CD4-positive, alpha-beta T cell treated with Interleukin-21 for 1 hour (primary cell): ENCODE results near the gene POLR3C.
"Not testable (repeated sequence)": the region's sequence is repeated elsewhere in the genome, so short reads cannot be mapped to it uniquely, and the experiment has no call there.

Experiments
- DNase-seq: peaks from one replicate; pipeline ENCODE4 v3.0.0-alpha.2; 2020

Gene POLR3C

DNA sequence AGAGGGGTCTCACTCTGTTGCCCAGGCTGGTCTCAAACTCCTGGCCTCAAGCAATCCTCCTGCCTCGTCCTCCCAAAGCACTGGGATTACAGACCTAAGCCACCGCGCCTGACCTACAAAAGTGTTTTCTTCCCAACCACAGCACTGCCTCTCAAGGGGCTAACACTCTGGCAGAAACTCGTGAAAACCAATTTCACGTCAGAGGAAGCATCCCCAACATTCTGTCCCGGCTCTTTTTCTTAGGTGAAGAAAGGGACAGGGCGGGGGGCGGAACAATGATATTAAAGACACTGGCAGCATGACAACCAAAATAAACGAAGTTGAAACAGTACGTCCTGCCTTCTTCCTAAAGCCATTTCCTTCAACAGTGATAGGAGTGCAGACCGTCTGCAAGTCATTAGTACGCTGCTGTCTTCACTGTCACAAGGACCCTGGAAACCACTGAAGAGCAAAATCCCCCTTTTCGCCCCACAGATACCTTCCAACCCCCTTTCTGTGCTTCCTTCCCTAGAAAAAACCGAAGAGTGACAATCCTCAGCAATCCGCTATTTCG, 1.1 kb upstream of the POLR3C start:
- DNase-seq = peak; percentile 7

DNA sequence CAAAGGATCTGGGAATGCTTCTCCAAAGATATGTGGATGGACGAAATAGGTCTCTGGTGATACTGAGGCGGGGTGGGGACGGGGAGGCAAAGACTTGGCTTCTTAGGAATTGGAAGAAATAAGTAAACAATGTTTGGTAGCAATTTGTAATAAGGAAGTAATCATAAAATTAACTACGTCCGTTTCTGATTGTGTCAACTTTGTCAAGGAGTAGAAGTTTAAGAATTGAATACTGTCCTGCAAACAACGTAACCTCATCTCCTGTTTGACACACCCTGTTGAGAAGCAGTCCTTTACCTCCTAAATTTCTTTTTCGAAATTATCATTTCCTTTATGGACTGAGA, 471 bp downstream of the POLR3C start:
- DNase-seq = no peak

DNA sequence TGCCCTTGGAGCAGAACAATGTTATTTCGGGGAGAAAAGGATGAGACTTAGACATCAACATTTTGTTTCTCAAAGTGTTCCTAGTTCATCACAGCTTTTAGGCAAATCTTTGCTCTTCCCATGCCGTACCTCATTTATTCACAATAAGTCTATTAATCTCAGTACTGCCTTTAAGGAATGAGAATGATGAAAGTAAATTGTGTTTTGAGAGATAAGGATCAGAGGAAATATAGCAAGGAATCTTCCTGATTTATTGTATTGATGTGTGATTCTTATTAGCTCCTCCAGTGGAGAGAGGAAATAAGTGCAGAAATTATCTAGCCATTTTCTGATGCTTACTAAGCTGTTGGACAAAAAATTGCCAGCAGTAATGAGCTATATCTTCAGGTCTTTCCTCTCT, 2.0 kb downstream of the POLR3C start:
- no peak for DNase-seq

DNA sequence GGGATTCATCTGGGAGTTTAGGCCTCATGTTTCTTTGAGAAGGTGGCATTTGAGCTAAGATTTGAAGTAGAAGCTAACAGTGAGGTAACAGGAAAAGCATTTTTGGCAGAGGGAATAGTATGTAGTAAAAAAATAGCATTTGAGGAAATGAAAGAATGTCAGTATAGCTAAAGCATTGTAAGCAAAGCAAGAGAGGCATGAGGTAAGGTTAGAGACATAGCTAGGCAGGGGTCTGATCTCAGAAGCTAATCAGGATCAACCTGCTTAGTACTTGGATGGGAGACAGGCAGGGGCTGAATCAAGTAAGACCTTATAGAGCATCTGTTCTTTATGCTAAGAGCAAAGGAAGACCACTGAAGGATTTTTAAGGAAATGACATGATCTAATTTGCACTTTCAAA, 4.0 kb downstream of the POLR3C start:
- no peak for DNase-seq

DNA sequence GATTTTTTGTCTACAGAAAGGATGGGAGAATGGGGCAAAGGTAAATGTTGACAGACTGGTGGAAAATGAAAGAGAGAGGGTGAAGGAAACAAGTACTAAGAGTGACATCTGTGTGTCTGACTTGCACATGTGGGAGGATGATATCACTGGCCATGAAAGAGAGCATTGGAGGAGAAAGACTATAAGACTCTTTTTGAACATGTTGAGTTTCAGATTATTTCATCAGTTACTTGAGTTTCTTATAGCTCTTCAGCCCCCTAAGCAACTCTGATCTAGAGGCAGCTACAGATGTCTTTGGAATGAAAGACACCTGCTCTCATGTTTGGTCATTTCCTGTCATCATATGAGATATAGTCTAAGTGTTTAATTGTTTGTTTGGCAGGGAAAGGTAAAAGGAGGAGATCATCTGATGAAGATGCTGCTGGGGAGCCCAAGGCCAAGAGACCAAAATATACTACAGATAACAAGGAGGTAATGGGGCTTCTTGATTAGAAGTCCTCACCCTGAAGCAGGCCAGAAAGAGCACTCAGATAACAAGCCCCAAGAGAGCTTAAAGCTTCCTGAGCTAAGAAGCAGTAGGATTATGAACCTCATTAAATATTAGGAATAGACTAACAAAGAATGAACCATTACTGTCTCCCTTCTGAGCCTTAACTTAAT, 4.5 kb downstream of the POLR3C start:
- DNase-seq = no peak

DNA sequence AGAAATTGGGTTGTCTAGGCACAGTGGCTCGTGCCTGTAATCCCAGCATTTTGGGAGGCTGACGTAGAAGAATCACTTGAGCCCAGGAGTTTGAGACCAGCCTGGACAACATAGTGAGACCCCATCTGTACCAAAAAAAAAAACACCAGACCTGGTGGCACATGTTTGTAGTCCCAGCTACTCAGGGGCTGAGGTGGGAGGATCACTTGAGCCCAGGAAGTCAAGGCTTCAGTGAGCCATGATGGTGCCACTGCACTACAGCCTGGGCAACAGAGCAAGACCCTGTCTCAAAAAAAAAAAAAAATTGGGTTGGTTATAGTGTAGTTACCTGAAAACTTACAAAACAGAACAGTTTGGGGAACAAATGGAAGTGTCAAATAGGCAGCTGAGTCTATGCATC, 6.8 kb downstream of the POLR3C start:
- not testable (repeated sequence) for DNase-seq

DNA sequence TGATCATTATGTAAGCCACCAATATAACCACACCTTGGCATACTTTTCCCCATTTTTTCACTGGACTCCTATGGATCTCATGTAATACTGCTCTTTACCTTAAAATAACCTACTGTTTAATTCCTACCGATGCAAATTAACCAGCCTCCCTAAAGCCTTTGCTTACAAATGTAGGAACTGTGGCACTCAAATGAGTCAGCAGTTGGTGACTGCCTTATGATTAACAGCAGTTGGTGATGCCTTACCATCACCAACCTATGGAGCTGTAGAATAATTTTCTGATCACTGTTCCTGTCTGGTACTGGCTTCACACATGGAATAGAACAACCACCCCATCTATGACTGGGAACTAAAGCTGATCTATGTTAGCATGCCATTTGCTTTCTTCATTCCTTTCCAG, 13.7 kb downstream of the POLR3C start:
- DNase-seq = no peak

DNA sequence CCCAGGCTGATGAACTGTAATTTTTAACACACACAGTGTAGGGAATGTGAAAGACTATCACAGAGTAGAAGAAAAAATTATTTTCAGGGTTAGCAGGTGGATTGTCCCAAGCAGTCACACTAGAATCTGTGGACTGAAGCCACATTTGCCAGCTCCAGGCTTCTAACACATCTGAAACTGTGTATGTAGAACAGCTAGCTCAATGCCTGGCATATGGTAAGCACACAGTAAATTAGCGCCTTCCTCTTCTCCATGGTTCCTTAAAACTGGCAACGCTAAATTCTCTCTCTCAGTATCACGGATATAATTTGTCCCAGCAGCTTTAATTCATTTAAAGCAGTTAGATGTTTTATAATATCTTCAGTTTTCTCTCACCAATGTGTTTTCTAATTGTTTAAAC, 19.0 kb downstream of the POLR3C start:
- DNase-seq = no peak

DNA sequence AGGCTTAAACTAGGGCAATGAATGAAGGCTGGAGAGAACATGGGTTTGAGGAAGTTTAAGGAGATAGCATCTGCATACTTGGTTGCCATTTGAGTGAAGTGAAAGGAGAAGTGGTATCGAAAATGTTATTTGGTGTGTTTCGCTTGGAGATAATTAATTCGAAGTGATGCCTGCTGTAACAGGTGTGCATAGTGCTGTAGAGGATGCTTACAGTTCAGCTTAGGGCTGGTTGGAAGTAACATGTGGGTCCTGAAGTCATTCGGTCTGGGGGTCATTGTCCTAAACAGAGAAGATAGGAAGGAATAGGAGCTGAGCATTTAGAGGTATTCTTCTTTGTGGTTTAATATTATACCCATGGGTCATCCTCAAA, 21.1 kb downstream of the POLR3C start:
- DNase-seq = no peak

DNA sequence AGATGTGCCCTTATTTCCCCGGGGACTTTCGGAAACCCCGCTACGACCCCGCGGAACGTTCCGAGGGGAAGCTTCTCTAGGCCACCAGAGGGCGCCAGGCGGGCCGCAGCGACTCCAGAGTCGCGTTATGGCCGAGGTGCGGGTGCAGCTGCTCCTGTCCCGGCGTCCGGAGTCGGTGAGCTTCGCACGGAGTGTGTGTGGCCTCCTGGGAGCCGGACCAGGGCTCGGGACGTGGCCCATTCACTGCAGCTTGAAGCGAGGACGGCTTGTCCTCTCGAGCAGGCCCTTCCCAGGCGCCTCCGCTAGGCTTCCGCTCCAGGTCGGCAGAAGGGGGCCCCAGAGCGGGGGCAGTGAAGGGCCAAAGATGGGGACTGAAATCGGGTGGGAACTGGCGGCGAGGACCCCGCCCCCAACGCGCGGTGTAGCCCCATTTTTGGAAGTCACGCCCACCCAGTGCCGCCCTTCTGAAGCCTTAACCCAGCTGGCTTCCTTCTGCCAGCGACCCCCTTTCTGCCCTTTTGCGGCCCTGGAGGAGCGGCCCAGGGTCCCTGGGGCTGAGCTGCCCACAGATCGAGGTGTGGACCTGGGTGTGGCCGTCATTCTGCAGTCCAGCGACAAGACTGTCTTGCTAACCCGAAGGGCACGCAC, 21.6 kb downstream of the POLR3C start, which contains the start of gene NUDT17:
TSS of gene NUDT17 (plus strand) at position 117 of the 648 bp plus-strand sequence. CDS start at position 128, 11 bp downstream.
- DNase-seq = peak; percentile 73

DNA sequence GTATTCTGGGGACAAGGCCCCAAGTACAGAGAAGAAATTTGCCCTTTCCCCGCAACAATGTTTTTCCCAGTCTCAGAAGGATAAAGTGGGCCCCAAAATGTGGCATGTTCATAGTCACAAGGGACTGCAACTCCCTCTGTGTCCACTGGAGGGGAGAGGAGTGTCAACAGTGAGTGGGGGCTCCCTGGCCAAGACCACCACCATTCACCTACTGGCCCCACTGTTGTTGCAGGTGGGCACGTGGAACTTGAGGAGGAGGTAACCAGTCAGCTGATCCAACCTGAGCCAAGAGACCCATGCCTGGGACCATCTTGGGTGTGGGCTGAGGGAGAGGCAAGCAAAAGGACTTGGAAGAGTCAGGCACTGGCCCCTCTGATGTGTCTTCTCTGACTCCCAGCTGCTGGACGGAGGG, 22.2 kb downstream of the POLR3C start:
- peak; percentile 44 for DNase-seq

DNA sequence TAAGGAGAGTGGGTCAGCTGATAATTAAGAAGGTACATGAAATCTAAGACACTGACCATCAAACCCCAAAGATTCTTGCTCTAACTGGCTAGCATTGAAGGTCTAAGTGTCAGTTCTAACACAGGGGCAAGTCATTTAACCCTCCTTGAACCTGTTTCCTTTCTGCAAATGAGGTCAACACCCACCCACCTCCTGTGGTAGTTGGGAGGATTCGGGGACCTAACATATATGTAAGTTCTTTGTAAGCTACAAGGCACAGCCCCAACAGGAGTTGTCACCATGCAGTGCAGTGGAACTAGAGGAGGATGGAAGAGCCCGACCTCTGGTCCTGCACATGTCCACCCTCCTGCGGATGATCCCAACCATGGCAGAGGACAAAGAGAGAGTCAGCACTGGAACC, 23.8 kb downstream of the POLR3C start:
- DNase-seq = no peak

DNA sequence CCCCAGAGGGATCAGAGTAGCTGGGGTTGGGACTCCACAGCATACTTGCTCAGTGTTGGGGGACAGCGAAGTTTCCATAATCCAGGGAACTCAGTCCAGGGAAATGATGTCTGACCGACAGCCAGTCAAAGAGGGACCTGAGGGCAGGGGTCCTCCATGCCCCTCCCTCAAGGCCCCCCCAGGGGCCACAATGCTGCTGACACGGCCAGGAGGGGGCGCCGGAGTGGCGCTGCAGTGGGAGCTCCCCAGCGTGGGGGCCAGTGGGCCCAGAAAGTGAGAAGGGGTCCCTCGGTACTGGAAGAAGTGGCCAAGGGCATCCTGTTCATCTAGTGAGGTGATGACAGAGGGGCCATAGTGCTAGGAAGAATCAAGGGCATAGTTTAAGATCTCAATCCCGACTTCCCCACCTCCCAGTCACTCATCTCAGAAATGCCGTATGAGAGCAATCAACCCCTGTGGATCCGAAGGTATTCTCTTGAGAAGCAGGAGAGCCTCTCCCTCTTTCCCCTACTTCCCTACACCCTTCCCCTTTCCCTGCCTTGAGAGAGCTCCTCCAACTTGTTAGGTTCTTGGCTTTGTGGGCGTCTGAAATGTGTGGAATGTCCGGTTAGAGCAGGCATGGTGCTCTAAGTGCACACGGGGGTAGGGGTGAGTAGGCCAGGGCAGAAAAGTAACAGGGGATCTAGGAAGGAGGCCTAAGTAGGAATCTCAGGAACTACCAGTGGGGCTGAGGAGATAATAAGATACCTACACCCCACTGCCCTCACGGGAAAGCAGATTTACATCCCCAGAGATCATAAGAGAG, 25.6 kb downstream of the POLR3C start:
- DNase-seq = no peak

DNA sequence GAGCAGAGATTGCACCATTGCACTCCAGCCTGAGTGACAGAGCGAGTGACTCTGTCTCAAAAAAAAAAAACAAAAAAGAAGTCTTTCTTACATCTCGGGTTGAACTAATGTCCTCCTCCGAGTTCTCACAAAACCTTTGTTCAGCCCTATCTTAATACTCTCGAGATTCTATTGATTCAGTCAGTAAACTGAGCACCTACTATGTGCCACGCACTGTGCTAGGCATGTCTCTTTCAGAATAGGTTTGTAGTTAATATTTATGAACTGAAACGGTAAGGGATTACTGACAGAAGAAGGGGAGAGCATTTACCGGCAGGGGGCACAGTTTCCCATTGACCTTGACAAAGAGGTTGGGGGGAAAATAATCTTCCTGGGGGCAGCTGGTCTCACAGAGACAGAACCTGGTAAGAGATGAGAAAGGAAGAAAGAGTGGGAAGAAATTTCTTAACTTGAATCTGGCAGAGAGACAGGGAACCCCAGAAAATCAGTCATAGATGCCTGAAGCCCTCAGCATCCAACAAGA, 31.5 kb downstream of the POLR3C start:
- DNase-seq = no peak

DNA sequence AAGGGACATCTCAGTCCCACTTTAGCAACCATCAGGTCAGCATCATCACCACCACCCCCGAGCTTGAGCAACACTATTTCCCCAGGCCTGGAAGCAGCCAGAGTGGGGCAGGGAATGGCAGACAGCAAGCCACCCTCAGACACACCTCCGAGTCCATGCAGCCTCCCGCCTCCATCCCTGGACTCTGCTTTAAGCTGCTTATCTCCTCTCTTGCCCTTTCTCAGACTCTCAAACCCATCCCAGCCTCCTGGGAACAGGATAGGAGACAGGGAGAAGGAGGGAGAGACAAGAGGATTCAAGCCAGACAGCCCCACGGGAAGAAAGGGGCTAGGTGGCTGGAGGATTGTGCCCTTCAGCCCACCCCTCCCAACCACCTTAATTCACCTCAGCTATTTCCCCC, 33.2 kb downstream of the POLR3C start:
- DNase-seq = no peak

DNA sequence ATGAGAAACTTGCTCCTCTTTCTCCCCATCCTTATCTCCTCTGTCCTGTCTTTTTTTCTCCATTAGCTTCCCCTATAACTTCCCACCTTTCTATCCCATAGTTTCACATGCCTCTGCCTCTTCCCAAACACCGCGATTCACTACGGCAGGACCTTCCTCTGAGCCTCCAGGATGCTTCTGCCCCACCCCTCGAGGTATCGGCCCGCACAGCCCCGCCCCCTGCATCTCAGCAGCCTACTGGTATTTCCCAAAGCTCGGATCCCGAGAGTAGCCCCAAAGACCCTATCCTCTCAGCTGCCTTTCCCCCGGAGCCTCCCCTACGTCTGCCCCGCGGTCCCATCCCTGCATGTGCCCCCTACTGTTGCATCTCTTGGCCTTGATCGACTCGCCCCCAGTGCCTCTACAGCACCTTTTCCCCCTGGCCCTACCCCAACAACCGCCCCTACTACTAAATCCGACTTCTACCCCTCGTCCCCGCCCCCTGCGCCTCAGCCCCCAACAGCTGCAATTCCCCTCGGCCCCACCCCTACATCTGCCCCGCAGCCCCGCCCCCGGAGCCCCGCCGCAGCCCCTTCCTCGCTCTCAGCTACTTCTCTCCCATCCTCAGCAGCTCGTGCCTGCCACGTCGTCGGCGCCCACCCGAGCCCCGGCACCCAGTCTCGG, 34.4 kb downstream of the POLR3C start:
- no peak for DNase-seq

DNA sequence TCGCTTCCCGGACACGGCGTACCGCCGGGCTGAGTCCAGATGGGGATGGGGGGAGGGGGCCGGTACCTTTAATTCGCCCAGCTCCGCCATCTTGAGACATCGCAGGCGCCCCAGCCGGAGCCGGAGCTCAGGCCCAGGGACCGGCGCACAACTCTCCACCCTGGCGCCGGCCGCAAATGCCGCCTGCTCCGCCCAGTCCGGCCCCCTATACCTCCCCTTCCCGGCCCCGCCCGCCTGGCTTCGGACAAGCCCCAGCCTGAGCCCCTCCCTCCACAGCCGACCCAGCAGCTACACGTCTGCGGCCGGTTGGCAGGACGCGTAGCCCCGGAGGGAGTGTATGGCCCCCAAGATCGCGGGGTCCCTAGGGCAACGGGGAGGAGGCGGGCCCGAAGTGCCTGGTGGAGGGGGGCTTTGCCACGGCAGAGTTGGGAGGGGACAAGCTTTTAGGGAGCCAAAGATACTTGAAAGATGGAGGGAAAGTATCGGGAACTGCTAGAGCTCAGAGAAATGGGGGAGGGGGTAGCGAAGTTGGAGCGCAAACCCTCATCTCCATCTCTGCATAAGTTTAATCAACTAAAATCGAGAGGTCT, 35.0 kb downstream of the POLR3C start, which contains the start of gene PIAS3:
TSS of gene PIAS3 (minus strand) at position 181 of the 590 bp plus-strand sequence. CDS start at position 90, 91 bp downstream.
- peak; percentile 86 for DNase-seq

DNA sequence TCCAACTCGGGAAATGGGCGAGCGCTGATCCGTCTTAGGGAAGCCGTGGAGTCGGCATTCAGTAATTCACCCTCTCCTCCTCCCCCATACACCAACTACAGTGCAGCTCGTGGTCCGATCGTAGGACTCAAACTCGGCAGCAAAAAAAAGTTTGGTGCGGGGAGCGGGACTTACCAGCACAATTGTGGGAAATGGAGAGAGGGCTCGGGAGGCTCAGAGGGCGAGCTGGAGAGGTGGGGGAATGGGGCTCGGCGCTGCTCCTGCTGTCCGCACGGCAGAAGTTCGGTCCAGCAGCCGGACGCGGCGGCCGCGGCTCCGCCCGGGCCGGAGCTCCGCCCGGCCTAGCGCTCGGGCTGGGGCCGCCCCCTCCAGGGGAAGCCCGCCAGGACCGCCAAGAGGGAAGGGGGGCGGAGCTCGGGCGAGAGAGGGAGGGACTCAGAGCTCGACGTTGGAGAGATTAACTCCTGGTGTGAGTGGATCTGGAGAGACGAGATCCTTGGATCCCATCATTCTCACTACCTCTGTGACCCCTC, 35.6 kb downstream of the POLR3C start:
- peak; percentile 76 for DNase-seq

DNA sequence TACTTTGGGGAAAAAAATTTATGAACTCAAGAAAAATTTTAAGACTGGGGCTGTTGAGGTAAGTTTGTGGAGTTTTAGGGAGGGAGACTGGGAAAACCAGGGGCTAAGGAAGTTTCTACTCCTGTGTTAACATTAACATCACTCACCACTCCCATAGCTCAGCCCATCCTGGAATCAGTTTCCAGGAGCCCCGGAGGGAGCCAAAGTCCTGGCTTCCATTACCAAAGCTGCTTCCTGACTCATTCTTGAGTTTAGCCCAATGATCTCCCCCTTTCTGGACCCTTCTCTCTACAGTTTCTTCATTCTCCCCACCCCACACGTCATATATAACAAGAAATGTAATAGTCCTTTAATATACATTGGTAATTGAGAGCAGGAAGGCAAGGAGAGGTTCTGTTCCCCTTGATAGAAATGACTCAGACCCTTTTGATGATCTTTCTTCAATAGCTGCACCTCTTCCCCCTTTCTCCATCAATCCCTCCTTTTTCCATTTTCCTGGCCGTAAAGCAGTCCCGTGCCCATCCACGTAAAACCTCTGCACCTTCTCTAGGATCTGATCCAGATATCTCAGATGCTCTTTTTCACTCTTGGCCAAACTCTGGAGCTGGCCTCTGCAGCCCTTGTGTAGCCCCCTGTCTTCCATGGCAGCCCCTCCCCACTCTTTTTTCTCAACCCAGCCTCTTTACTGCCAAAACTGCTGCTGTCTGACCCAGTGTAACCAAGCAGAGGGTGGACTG, 39.5 kb downstream of the POLR3C start:
- no peak for DNase-seq

DNA sequence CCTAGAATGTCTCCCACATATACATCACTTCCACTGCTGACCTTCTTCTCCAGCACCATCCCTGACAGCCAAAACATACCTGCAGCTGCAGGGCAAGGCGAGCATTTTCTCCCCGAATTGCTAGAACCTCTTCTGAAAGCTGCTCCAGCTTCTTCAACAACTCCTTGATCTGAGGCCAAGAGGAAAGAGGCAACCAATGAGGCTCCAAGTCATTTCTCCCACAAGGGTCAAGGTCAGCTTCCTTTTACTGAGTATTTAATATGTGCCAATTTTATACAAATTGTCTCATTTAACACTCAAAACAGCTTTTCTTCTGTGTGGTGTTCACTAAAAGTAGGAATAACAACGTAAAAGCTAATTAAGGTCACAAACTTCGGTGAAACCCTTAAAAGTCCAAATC, 44.2 kb downstream of the POLR3C start:
- DNase-seq = no peak
